ENCODE measurements around the gene RERE. TPM values are rescaled to one million over a fixed set of nuclear protein-coding genes. Genes with fewer than 3 reads are reported as not detected.

Gene RERE
- total RNA-seq, 1 experiment from 2014 or later: 40.6 TPM

DNA sequence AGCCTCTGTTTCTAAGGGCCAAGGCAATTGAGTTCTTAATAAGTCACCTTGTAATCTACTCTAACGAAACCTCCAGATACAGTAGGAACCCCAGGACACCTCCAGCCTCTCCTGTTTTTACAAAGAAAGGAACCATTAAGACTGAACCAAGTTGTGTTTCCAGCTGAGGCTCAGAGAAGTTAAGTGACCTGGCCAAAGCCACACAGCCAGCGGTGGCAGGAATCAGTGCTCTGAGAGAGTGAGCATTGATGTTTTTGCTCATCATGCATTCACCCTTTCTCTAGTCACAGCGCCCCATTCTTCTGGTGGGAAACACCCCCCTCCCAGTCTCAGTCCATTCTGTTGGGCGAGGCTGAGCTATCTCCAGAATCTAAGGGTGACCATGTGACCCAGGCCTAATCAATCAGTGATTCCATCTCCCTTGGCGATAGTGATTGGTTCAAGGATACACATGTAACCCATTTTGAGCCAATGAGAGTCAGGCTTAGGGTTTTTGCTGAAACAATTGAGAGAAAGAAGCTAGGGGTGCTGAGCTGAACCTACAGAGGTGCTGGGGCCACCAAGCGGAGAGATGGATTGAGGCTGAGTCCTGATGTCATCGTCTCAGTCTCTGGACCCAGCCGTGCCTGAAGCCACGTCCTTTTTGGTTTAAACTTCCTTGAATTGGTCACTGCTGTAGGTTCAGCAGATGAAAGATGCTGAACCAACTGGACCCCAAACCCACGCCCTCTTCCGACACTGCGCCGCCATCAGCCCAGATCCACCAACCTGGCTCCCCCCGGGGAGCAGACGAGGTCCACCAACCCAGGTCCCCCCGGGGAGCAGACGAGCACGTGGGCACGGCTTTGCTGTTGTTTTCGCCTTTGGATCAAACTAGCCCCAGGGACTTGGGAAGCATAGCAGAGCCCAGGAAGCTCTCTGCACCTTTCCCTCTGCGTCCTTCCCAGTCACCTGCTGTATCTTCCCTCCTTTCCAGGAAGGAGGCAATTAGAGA, 28.0 kb upstream of the RERE start:
- Histone ChIP-seq H3K4me1 (ENCODE audit: control insufficient read depth in 1 of 2, insufficient read depth in 2 of 2, low read length in 2 of 2) (peaks cover 0 to 4% of the 10 kb centered on the region in 2 experiments; a peak in 2 of 4 replicates), H2AFZ (ENCODE audit: low read depth, low read length, poor library complexity, severe bottlenecking) (no peak overlapping the region), H3K9ac (ENCODE audit: low read length) (no peak overlapping the region), H3K36me3 (ENCODE audit: control insufficient read depth in 1 of 2, insufficient read depth in 2 of 2, low read length in 2 of 2) (no peaks in the 10 kb centered on the region), H4K20me1 (ENCODE audit: insufficient read depth) (no peaks in the 10 kb centered on the region), H3K79me2 (ENCODE audit: insufficient read depth, low read length) (no peaks in the 10 kb centered on the region), H3K4me3 (replicated peaks in 1 of 2; ENCODE audit: low read depth in 1 of 2, low read length in 2 of 2) (no peak overlapping the region), H3K27ac (ENCODE audit: low read depth, low read length) (no peak overlapping the region), H3K9me3 (ENCODE audit: control insufficient read depth in 1 of 2, insufficient read depth in 1 of 2, low read depth in 1 of 2, low read length in 2 of 2) (no peaks in the 10 kb centered on the region), H3K4me2 (ENCODE audit: low read length) (no peak overlapping the region), H3K27me3 (ENCODE audit: insufficient read depth, low read length) (peaks cover 3% of the 10 kb centered on the region; the same call in 1 of the 2 replicates), H3K9me2 (ENCODE audit: insufficient read depth) (no peaks in the 10 kb centered on the region)
- intact Hi-C loops (cut with micrococcal nuclease): loop anchor here (5.0 kb wide), 1 partner anchor 118 kb away; no protein-coding TSS in a partner anchor
- BruUV-seq (replicated peaks): no TSS peak
- ChIA-PET CTCF (interaction anchor here (1.0 kb wide), 1 partner anchor 14 kb away, joined by 3 read pairs; no protein-coding TSS in a partner anchor), RAD21 (ENCODE audit: low non-redundant PET in 1 of 2, low total read pairs in 2 of 2, uncharacterized antibody in 2 of 2, unreplicated experiment in 2 of 2) (no interaction called here), POLR2A (interaction anchor here (2.2 kb wide), 1 partner anchor 14 kb away, joined by 5 read pairs; no protein-coding TSS in a partner anchor)
- TF ChIP-seq, protein P1, sequence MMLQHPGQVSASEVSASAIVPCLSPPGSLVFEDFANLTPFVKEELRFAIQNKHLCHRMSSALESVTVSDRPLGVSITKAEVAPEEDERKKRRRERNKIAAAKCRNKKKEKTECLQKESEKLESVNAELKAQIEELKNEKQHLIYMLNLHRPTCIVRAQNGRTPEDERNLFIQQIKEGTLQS (IDR thresholded peaks at IDR 0.05): no peak
- TF ChIP-seq, protein P2, sequence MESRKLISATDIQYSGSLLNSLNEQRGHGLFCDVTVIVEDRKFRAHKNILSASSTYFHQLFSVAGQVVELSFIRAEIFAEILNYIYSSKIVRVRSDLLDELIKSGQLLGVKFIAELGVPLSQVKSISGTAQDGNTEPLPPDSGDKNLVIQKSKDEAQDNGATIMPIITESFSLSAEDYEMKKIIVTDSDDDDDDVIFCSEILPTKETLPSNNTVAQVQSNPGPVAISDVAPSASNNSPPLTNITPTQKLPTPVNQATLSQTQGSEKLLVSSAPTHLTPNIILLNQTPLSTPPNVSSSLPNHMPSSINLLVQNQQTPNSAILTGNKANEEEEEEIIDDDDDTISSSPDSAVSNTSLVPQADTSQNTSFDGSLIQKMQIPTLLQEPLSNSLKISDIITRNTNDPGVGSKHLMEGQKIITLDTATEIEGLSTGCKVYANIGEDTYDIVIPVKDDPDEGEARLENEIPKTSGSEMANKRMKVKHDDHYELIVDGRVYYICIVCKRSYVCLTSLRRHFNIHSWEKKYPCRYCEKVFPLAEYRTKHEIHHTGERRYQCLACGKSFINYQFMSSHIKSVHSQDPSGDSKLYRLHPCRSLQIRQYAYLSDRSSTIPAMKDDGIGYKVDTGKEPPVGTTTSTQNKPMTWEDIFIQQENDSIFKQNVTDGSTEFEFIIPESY (IDR thresholded peaks at IDR 0.05; ENCODE audit: extremely low read depth, insufficient replicate concordance, low read length): no peak
- no peak for TF ChIP-seq FOSL1 (IDR thresholded peaks at IDR 0.05; ENCODE audit: low read depth)
- no peak for TF ChIP-seq POLR2AphosphoS5 (IDR thresholded peaks at IDR 0.05; ENCODE audit: low read depth, low read length)
- TF ChIP-seq EGR1 (IDR thresholded peaks at IDR 0.05; ENCODE audit: low read depth): no peak
- no peak for TF ChIP-seq EZH2 (IDR thresholded peaks at IDR 0.05)
- TF ChIP-seq ZNF274 (IDR thresholded peaks at IDR 0.05; ENCODE audit: low read depth, low read length): no peak
- TF ChIP-seq YY1 (IDR thresholded peaks at IDR 0.05; ENCODE audit: extremely low read depth, insufficient replicate concordance, low read depth, low read length): no peak
- no peak for TF ChIP-seq TCF7L2 (IDR thresholded peaks at IDR 0.05; ENCODE audit: borderline replicate concordance, extremely low read depth, insufficient read depth, insufficient read length)
- no peak for TF ChIP-seq CEBPB (IDR thresholded peaks at IDR 0.05; ENCODE audit: low read depth)
- TF ChIP-seq, protein P3, sequence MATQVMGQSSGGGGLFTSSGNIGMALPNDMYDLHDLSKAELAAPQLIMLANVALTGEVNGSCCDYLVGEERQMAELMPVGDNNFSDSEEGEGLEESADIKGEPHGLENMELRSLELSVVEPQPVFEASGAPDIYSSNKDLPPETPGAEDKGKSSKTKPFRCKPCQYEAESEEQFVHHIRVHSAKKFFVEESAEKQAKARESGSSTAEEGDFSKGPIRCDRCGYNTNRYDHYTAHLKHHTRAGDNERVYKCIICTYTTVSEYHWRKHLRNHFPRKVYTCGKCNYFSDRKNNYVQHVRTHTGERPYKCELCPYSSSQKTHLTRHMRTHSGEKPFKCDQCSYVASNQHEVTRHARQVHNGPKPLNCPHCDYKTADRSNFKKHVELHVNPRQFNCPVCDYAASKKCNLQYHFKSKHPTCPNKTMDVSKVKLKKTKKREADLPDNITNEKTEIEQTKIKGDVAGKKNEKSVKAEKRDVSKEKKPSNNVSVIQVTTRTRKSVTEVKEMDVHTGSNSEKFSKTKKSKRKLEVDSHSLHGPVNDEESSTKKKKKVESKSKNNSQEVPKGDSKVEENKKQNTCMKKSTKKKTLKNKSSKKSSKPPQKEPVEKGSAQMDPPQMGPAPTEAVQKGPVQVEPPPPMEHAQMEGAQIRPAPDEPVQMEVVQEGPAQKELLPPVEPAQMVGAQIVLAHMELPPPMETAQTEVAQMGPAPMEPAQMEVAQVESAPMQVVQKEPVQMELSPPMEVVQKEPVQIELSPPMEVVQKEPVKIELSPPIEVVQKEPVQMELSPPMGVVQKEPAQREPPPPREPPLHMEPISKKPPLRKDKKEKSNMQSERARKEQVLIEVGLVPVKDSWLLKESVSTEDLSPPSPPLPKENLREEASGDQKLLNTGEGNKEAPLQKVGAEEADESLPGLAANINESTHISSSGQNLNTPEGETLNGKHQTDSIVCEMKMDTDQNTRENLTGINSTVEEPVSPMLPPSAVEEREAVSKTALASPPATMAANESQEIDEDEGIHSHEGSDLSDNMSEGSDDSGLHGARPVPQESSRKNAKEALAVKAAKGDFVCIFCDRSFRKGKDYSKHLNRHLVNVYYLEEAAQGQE (IDR thresholded peaks at IDR 0.05; ENCODE audit: low read depth): no peak
- TF ChIP-seq, protein P4, sequence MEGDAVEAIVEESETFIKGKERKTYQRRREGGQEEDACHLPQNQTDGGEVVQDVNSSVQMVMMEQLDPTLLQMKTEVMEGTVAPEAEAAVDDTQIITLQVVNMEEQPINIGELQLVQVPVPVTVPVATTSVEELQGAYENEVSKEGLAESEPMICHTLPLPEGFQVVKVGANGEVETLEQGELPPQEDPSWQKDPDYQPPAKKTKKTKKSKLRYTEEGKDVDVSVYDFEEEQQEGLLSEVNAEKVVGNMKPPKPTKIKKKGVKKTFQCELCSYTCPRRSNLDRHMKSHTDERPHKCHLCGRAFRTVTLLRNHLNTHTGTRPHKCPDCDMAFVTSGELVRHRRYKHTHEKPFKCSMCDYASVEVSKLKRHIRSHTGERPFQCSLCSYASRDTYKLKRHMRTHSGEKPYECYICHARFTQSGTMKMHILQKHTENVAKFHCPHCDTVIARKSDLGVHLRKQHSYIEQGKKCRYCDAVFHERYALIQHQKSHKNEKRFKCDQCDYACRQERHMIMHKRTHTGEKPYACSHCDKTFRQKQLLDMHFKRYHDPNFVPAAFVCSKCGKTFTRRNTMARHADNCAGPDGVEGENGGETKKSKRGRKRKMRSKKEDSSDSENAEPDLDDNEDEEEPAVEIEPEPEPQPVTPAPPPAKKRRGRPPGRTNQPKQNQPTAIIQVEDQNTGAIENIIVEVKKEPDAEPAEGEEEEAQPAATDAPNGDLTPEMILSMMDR (IDR thresholded peaks at IDR 0.05 in 2 of 3, conservative IDR thresholded peaks at IDR 0.05 in 1 of 3; ENCODE audit: borderline replicate concordance in 1 of 3, insufficient read depth in 1 of 3, low read depth in 2 of 3, low read length in 2 of 3): no peak
- DNase-seq (ENCODE audit: low read depth, low spot score): no peak
- ATAC-seq: no peak
